ENCODE data around the gene DNAJC18.

The DNAJC18 gene

DNA sequence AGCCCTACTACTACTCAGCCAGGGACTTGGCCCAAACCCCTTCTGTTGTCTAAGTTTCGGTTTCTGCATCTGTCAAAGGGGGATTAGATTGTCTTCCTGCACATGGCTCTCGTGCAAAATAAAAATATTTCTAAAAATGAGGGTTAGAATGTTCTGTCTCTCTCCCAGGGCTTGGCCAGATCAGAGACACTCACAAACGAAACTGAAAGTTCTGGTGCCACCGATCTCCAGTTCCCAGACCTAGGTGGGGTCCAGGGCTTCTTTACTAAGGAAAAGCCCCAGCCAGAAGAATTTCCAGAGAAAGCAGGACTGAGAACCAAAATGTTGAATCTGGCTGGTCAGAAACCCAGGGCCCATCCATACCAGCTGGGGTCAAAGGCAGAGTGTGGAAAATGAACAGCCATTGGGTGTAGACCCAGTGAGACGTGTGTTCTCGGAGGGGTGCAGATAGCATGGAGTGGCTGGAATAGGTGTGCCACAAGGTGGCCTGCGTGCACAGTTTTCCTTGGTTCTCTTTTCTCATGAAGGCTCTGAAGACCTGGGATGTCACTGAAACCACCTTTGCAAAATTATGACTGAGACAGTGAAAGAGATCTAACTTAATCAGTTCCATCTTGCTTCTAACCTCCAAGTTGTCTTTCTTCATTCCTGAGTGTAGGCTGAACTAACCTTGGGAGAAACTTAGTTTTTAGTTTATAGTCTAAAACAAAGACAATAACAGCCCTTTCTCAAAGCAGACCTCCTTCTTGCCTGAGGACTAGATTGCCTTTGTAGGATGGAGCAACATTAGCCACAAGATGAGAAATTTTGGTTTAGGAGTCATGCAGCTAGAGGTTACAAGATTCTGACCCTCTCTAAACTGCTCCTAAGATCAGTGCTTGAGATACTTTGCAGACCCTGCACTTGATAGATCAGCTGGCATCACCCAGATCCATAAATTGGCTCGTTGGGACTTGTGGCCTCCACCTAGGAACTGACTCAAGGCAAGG is 54.0 kb downstream of the DNAJC18 start:
- peak overlapping the region; percentile 98 for H3K27ac Mint-ChIP-seq
- H3K27me3 Mint-ChIP-seq (ENCODE audit: low read depth), result no peaks in the 10 kb centered on the region
- H3K4me1 Mint-ChIP-seq (ENCODE audit: low read depth), result peaks cover 45% of the 10 kb centered on the region
- peak overlapping the region; percentile 82 for H3K4me3 Mint-ChIP-seq
- no peaks in the 10 kb centered on the region for H3K9me3 Mint-ChIP-seq
- peaks cover 8% of the 10 kb centered on the region for H3K36me3 Mint-ChIP-seq (ENCODE audit: low read depth)

DNA sequence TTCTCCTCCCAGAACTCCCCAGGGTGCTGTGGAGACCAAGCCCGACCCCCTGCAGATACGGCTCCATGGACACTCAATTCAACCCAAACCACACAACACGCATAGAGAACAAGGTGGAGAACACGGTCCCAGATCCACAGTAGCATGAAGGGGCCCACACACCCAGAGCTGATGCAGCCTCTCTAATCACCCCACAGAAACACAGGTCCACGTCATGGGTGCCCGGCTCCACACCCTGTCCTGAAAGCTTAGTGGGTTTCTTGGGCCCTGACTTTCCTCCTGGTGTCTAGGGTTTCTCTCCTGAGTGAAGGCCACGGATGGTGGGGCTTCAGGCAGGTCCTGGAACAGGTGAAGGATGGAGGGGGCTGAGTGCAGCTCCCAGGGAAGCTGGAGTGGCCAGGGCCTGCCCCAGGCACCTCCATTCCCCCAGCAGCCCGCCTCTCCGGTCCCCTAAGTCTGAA is 54.7 kb downstream of the DNAJC18 start:
- peaks cover 7% of the 10 kb centered on the region for H3K36me3 Mint-ChIP-seq (ENCODE audit: low read depth)

DNA sequence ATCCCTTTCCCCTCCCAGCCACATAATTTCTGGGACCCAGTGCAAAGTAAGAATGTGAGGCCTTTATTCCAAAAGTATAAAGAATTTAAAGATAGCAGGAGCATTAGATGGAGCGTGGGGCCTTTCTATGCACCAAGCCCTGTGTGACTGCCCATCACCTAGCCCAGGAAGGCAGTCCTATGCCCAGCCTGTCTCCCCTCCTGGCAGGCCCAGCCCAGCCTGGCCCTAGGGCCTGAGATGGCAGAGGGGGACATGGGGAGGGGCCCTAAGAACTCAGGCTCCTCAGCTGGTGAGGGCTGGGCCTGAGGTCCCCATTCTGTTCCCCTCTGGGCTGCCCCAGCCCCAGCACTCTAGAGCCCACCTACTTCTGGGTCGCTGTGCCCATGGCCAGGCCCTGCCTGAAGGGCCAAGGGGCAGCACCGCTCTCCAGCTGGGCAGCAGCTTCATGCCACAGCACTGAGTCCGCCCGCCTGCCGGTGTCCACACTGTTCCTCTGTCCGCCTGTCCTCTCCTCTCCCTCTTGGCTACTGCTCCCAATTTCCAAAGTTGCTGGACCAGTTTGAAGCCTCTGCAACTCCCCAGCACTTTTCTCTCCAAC is 55.2 kb downstream of the DNAJC18 start:
- H3K27ac Mint-ChIP-seq, result peak overlapping the region; percentile 98
- peaks cover 35% of the 10 kb centered on the region for H3K4me1 Mint-ChIP-seq (ENCODE audit: low read depth)
- no peaks in the 10 kb centered on the region for H3K9me3 Mint-ChIP-seq
- peaks cover 2% of the 10 kb centered on the region for H3K36me3 Mint-ChIP-seq (ENCODE audit: low read depth)
- H3K27me3 Mint-ChIP-seq (ENCODE audit: low read depth), result no peaks in the 10 kb centered on the region
- H3K4me3 Mint-ChIP-seq, result peak overlapping the region; percentile 82

More for the DNA sequence above, 54.7 kb downstream of the DNAJC18 start:
- Mint-ChIP-seq H3K27me3 (ENCODE audit: low read depth) (no peaks in the 10 kb centered on the region), H3K9me3 (no peaks in the 10 kb centered on the region), H3K4me3 (peak overlapping the region; percentile 82), H3K27ac (peak overlapping the region; percentile 98), H3K4me1 (ENCODE audit: low read depth) (peaks cover 38% of the 10 kb centered on the region)

DNA sequence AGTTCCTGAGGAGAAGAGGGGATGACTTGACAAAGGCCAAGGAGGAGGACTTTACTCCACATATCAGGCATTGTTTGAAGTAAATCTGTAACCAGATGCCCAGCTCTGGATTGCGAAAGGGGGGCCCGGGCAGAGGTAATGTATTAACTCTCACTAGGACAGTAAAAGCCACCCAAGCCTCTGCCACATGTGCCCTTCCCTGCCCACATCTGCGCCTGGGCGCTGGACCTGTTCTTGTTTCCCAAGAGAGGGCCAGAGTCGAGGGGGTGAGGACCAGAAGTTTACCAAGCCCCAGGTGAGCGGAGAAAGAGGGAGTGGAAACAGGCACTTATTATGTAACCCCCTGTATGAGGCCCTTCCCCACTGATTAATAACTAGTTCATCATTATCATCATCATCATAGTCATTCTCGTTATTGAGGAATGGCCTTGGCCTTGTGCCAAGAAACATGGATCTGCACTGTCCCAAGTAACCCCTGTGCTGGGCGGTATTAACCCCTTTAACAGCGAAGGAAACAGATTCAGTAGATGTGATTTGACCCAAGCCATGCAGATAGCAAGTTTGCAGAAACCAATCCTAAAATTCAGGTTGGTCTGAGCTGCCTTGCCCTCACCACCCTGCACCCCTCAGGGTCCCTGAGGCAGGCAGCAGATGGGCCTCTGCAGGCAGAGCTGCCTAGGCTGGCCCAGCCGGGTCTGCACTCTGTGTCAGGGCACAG is 55.9 kb downstream of the DNAJC18 start, which contains the start of gene SLC23A1:
Gene SLC23A1, minus strand, starts transcription at position 23 of the 718 bp plus-strand sequence. CDS start 44 bp downstream, outside the sequence.
- H3K9me3 Mint-ChIP-seq, result no peaks in the 10 kb centered on the region
- H3K27me3 Mint-ChIP-seq (ENCODE audit: low read depth), result no peaks in the 10 kb centered on the region
- H3K4me3 Mint-ChIP-seq, result no peak within 1 kb of the TSS
- H3K27ac Mint-ChIP-seq, result peak within 1 kb of the TSS; percentile 26
- peaks cover 2% of the 10 kb centered on the region for H3K36me3 Mint-ChIP-seq (ENCODE audit: low read depth)
- H3K4me1 Mint-ChIP-seq (ENCODE audit: low read depth), result peaks cover 37% of the 10 kb centered on the region

DNA sequence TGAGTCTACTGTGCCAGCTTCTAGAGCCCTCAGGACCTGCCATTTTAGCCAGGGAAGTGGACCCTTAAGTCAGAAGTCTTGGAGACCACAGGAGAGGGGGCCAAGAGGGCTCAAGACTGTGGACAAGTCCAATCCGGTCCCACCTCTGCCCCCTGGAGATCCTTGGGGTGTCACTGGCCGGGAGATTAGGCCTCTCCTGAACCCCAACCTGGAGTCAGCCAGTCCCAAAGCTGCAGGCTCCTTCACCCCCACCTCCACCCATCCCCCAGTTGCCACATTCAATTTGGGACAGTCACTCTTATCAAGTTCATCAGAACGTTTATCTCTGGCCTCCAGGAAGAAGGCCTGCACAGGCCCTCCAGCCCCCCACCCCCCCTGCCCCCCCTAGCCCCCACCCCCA is 56.5 kb downstream of the DNAJC18 start:
- no peak overlapping the region for H3K27ac Mint-ChIP-seq
- H3K36me3 Mint-ChIP-seq (ENCODE audit: low read depth), result peaks cover 2% of the 10 kb centered on the region
- H3K9me3 Mint-ChIP-seq, result no peaks in the 10 kb centered on the region
- H3K4me1 Mint-ChIP-seq (ENCODE audit: low read depth), result peaks cover 32% of the 10 kb centered on the region
- no peaks in the 10 kb centered on the region for H3K27me3 Mint-ChIP-seq (ENCODE audit: low read depth)
- no peak overlapping the region for H3K4me3 Mint-ChIP-seq

DNA sequence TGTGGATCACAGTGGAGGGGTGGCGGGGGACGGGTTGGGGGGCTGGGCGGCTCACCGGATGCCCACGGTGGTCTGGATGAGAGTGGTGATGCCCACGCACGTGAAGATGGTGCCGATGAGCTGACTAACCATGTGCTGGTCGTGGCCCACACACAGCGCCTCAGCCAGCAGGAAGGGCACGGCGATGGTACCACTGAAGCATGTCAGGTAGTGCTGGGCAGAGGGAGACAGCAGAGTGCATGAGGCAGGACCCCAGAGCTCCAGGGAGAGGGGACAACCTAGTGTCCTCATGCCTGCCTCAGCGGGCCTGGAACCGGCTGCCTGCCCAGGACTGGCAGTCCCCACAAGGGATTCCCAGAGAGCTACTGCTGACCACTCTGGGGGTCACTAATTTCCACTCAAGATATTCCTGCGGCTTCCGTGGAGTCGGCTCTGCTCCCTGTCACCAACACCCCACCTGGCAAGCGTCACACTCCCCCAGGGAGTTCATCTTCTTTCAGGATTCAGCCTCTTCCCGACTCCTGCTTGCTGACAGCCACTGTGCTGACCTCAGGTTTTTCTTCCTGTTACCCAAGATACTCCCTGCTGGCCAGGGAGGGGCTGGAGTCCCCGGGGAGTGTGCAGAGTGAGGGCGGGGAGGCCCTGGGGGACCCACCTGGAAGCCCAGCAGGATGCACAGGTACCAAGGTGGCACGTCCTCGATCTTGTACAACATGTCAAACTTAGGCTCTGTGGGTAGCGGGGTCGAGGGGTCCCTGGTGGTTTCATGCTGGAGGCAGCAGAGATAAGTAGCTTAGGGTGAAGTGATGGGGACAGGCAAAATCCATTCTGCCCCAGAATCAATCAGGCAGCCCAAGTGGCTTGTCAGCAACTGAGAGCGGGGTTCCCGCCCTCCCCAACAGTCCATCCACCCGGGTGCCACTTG is 57.2 kb downstream of the DNAJC18 start:
- Mint-ChIP-seq H3K36me3 (ENCODE audit: low read depth) (peaks cover 5% of the 10 kb centered on the region), H3K4me3 (no peak overlapping the region), H3K4me1 (ENCODE audit: low read depth) (peaks cover 31% of the 10 kb centered on the region), H3K27me3 (ENCODE audit: low read depth) (no peaks in the 10 kb centered on the region), H3K27ac (no peak overlapping the region), H3K9me3 (no peaks in the 10 kb centered on the region)

DNA sequence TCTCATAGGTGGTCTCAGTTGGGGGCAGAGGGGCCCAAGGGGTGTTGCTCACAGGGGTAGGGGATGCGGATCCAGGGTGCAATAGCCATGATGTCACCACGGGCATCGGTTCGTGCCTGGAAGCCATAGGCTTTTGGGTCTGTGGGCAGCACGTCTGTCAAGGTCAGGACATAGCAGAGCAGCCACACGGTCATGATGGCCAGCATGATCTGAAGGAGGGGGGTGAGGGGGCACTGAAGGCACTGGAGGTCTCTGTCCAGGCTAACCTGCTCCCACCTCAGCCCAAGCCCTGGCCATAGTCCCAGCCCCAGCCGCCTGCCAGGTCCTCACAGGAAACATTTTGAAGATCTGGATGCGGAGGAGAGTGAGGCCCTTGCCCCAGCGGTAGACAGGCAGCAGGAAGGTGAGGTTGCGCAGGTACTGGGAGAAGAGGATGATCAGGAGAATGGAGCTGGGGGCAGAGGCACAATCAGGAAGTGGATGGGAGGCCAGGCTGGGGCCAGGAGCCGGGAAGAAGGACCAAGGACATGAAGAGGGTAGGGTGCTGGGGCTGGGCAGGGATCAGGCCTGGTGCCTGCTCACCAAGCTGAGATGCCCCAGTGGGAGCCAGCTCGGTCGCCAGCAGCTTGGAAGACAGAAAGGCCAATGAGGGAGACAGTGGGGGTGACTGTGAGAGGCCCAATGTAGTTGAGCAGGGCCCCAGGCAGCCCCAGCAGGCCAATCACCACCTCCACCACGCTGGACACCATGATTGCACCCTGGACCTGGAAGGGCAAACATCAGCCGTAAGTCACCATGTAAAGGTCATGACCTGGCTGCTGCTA is 59.5 kb downstream of the DNAJC18 start:
- Mint-ChIP-seq H3K4me3 (no peak overlapping the region), H3K27me3 (ENCODE audit: low read depth) (no peaks in the 10 kb centered on the region), H3K27ac (peak overlapping the region; percentile 50), H3K4me1 (ENCODE audit: low read depth) (peaks cover 11% of the 10 kb centered on the region), H3K36me3 (ENCODE audit: low read depth) (peaks cover 7% of the 10 kb centered on the region), H3K9me3 (no peaks in the 10 kb centered on the region)

DNA sequence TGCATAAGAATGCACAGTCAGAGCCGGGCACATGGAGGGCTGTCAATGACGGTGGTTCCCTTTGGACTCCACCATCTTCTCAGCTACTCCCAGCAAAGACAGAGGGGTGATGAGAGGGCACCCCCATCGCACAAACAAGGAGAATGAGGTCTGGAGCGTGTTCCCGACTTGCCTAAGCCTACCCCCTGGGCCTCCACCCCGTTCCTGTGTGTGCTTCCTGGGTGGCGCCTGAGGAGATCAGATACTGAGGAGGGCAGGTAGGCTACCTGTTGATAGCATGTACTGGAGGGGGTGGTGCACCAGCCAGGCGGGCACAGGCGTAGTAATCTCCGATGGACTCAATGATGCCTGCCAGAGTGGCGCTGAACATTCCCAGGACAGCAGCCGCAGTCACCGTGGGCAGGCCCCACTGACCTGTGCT is 60.4 kb downstream of the DNAJC18 start:
- peak overlapping the region; percentile 38 for H3K27ac Mint-ChIP-seq
- H3K9me3 Mint-ChIP-seq, result no peaks in the 10 kb centered on the region

DNA sequence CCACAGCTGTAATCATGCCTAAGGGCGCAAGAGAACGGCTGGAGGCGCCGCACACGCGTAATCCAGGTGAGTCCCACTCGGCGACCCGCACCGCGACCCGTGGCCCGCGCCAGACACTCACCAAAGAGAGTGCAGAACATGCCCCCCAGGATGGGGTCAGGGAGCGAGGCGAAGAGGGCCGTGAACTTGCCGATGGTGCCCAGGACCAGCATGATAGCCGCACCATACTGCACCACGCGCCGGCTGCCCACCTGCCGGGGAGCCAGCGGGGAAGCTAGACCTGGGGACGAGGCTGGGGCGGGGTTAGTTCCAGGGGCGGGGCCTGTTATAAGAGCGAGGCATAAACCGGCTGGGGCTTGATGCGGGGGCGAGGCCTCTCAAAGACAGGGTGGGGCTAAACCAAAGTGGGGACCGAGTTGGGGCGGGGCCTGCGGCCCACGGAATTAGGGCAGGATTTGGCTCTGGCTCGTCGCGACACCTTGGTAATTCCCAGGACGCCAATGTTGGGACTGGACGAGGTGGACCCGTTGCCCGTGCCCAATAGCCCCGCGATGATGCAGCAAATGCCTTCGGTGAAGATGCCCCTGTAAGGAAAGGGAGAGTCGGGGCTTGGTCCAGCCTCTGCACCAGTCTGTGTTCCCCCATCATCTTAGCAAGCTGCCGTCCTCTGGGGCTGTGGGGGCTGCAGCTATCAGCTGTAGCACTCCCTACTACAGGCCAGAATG is 61.1 kb downstream of the DNAJC18 start:
- H3K4me3 Mint-ChIP-seq, result no peak overlapping the region
- no peak overlapping the region for H3K27ac Mint-ChIP-seq
- no peaks in the 10 kb centered on the region for H3K27me3 Mint-ChIP-seq (ENCODE audit: low read depth)
- no peaks in the 10 kb centered on the region for H3K9me3 Mint-ChIP-seq
- peaks cover 7% of the 10 kb centered on the region for H3K4me1 Mint-ChIP-seq (ENCODE audit: low read depth)
- peaks cover 10% of the 10 kb centered on the region for H3K36me3 Mint-ChIP-seq (ENCODE audit: low read depth)

More for the DNA sequence above, 60.4 kb downstream of the DNAJC18 start:
- Mint-ChIP-seq H3K4me3 (no peak overlapping the region), H3K4me1 (ENCODE audit: low read depth) (peaks cover 7% of the 10 kb centered on the region), H3K36me3 (ENCODE audit: low read depth) (peaks cover 7% of the 10 kb centered on the region), H3K27me3 (ENCODE audit: low read depth) (no peaks in the 10 kb centered on the region)

DNA sequence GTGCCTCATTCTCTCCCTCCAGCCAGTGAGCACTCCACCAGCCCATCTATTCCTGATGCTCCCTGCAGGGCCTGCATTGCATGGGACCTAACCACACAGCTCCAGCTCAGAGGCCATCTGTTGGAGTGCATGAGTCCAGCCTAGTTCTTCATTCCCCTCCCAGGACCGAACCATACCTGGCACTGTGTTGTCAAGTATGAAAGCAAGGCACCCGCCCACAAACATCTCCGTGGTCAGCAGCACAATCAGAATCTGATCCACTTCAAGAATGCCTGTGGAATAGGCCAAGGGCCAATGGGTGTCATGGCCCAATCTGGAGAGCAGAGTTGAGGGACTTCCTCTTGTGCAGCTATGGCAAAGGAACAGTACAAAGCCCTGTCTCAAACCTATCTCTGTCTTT is 62.1 kb downstream of the DNAJC18 start:
- H3K4me3 Mint-ChIP-seq, result no peak overlapping the region
- H3K9me3 Mint-ChIP-seq, result no peaks in the 10 kb centered on the region
- no peaks in the 10 kb centered on the region for H3K27me3 Mint-ChIP-seq (ENCODE audit: low read depth)
- H3K36me3 Mint-ChIP-seq (ENCODE audit: low read depth), result peaks cover 12% of the 10 kb centered on the region
- H3K27ac Mint-ChIP-seq, result no peak overlapping the region
- H3K4me1 Mint-ChIP-seq (ENCODE audit: low read depth), result peaks cover 8% of the 10 kb centered on the region

DNA sequence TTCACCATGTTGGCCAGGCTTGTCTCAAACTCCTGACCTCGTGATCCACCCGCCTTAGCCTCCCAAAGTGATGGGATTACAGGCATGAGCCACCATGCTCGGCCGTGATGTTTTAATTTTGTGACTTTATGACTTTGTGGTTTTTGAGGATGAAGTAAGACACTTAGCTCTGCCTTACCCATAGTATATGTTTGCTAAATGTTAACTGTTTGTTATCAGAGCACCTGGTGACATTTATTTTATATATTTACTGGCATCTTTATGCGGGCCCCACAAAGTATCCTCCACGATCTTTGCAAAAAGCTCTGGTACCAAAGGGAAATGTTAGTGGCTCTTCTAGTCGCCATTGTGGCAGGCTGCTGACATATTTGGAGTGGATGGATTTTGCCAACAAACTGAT is 63.0 kb downstream of the DNAJC18 start:
- H3K4me1 Mint-ChIP-seq (ENCODE audit: low read depth), result peaks cover 16% of the 10 kb centered on the region
- H3K36me3 Mint-ChIP-seq (ENCODE audit: low read depth), result peaks cover 17% of the 10 kb centered on the region
- H3K9me3 Mint-ChIP-seq, result no peaks in the 10 kb centered on the region
- H3K27ac Mint-ChIP-seq, result no peak overlapping the region
- H3K27me3 Mint-ChIP-seq (ENCODE audit: low read depth), result no peaks in the 10 kb centered on the region
- no peak overlapping the region for H3K4me3 Mint-ChIP-seq

DNA sequence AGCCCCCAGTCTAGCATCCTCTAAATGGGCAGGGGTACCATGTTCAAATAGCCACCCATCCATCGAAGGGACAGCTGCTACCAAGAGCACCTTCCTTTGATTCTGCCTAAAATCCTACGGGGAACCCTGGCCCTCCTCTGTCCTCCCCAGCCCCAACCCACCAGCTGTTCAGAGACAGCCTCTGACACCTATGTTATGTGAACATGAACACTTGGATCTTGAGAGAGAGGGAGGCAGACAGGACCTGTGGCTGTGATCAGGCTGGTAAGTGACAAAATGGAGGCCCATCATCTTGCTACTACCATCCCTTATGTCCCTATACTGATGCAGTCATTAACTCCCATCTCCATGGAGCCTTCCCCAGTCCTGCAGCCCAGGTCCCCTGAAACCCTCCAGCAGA is 64.4 kb downstream of the DNAJC18 start:
- Mint-ChIP-seq H3K9me3 (no peaks in the 10 kb centered on the region), H3K4me3 (no peak overlapping the region), H3K27ac (no peak overlapping the region), H3K36me3 (ENCODE audit: low read depth) (peaks cover 17% of the 10 kb centered on the region), H3K4me1 (ENCODE audit: low read depth) (peaks cover 20% of the 10 kb centered on the region), H3K27me3 (ENCODE audit: low read depth) (no peaks in the 10 kb centered on the region)
